GM19099 (cell line): ENCODE measurements around the gene TBL1X.

Experiments
- POLR2A ChIP-seq: IDR thresholded peaks from 3 replicates; pipeline ENCODE4 v1.6.1; 2011; ENCODE audit warnings: low read depth; ENCODE audit not compliant: insufficient read length; ENCODE audit errors: extremely low read depth

Gene TBL1X

GRCh38 chrX:9443327-9443726, 21.5 kb upstream of the TBL1X start:
- TF ChIP-seq POLR2A: no peak

- no peak for TF ChIP-seq POLR2A
Observed at GRCh38 chrX:9447906-9448305, 17.0 kb upstream of the TBL1X start.

- TF ChIP-seq POLR2A: no peak
Observed at GRCh38 chrX:9456250-9457074, 8.4 kb upstream of the TBL1X start.

DNA sequence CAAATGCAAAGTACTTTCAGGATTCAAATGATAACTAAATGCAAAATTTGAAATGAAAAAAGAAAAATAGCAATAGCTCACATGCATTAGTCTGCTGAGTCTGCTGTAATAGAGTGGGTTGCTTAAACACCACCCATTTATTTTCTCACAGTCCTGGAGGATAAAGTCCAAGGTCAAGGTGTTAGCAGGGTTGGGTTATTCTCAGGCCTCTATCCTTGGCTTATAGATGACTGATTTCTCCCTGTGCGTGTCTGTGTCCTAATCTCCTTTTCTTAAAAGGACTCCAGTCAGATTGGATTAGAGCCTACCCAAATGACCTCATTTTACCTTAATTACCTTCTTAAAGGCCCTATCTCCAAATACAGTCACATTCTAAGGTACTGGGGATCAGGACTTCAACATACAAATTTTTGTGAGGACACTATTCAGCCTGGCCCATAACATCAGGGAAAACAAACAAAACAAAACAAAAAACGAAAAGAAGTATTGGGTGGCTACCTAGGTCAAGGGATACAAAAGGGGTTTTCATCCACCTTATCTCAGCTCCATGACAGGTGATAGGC, 6.3 kb upstream of the TBL1X start:
- no peak for TF ChIP-seq POLR2A

DNA sequence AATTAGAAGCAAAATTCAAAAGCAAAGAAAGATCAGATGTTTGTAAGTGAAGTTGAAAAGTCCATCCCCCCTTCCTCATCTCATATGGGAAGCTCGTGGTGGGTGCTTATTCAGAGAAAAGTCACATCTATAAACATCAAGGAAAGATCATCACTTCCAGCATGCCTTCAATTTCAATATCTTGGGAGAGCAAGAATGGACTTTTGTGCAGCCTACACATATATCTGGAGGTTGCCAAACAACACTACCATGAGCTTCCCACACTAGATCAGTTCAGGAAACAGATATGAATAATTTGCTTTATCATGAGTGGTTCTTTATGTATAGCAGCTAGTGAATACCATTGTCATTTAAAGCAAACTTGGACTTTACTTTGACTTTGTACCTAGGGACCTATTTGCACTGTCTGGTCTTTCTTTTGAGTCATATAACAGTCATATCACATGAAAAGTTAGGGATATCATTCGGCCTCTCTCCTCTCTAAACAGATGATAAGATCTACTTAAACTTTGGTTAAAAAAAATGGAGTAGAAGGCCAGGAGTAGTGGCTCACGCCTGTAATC, 5.6 kb upstream of the TBL1X start:
- no peak for TF ChIP-seq POLR2A

DNA sequence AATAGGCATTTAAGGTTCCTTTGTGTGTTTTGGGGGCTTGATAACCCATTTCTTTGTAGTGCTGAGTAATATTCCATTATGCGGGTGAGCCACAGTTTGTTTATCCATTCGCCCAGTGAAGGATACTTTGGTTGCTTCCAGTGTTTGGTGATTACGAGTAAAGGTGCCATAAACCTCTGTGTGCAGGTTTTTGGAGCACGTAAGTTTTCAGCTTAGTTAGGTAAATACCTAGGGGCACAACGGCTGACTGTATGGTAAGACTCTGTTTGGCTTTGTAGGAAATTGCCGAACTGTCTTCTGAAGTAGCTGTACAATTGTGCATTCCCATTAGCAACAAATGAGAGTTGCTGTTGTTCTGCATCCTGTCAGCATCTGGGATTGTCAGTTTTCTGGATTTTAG, 3.8 kb upstream of the TBL1X start:
- no peak for TF ChIP-seq POLR2A

DNA sequence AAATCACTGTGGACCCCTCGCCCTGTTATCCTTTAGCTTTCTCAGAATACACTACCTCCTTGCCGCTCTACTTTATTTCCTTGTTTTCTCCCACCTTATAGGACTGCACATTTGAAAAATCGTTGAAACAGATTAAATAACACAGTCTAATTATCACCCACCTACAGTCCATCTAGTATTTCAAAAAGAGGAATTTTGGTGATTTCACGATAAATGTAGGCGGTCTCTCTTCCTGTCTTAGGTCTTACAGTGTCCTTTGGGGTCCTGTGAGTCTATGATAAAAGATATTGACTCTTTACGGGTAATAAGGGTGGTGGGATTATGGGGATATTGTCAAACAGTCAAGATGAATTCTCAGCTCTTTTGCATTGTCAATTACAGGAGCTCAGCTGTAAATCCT, 2.4 kb upstream of the TBL1X start:
- no peak for TF ChIP-seq POLR2A

GRCh38 chrX:9465380-9466123, 694 bp downstream of the TBL1X start:
- TF ChIP-seq POLR2A: no peak

DNA sequence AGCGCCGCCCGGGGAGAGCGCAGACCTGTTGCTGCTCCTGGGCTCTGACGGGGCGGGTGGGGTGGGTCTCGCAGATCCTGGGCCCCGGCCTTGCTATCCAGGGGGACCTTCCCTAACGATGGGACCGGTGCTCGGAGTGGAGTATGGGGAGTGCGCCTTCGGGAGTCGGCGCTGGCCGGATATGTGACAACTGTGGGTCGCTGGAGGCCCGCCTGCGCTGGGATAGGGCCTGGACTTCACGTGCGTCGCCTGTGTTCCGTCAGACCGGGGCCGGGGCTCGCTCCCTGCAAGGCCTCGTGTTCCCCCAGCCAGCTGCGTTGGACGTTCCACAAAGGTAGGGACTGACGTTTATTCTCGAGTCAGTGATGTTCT, 1.3 kb downstream of the TBL1X start:
- no peak for TF ChIP-seq POLR2A

- TF ChIP-seq POLR2A: no peak
Observed at GRCh38 chrX:9466736-9467135, 1.9 kb downstream of the TBL1X start.

DNA sequence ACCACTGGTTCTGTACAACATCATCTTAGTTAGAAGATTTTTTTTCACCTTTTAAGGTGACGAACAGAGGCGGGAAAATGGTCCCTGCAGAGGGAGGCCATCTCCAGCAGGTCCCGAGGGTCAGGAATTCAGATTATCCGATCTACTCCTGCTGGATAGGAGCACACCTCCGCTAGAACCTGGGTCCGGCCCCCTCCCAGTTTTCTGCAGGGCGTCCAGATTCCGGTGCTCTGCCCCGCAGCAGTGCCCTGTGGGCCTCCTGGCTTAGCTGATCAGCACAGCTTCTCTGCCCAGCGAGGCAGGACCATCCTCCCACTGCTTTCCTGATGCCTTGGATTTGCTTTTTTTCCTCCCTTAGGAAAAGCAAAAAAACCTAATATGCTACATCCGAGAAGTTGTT, 2.3 kb downstream of the TBL1X start:
- TF ChIP-seq POLR2A: no peak

DNA sequence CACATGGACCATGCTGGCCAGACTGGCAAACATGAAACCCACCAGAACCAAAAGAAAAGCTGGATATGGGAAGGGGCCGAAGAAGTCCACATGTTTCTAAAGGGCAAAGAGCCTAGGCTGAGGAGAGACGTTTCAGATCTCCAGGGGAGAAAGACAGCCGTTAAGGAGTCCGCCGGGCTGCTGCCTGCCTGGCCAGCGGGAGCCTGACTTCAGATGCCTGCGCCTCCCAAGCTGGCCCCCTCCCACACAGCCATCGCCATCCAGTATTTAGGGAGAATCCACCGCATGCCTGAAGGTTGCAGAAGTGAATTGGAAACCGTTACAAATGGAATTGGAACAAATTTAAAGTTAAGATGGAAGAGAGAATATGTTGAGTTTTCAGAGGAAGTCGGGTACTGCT, 2.9 kb downstream of the TBL1X start:
- TF ChIP-seq POLR2A: no peak

- no peak for TF ChIP-seq POLR2A
Observed at GRCh38 chrX:9471571-9471985, 6.7 kb downstream of the TBL1X start.

- TF ChIP-seq POLR2A: no peak
Observed at GRCh38 chrX:9473708-9474107, 8.8 kb downstream of the TBL1X start.

DNA sequence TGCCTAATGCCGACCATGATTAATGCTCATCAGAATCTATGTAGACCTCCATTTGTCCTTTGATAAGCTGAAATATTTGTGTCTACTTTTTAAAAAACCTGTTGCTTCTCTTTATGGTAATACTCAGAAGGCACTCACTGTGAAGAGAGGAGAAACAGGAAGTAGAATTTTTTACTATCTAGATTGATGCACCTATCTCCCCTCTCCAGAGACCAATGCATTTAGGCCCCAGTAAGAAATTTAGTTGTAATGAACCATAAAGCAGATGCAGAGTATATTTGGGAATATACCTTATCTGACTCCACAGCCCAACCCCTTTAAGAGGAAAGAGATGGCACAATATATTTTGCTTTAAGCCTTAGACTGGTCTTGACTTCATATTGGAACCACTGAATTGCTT, 11.1 kb downstream of the TBL1X start:
- no peak for TF ChIP-seq POLR2A
